CD14-positive monocyte (primary cell): Measurements from ENCODE around the gene SMAGP. TPM values are rescaled to one million over a fixed set of nuclear protein-coding genes. Genes with fewer than 3 reads are reported as not detected.
"Not testable (repeated sequence)": the region's sequence is repeated elsewhere in the genome, so short reads cannot be mapped to it uniquely, and the experiment has no call there.

Source experiments
- DNase-seq, 3 donors: peaks; one replicate each; pipeline ENCODE4 v3.0.0-alpha.2; 2011 to 2022
- H2AFZ ChIP-seq: 2 replicates; pipeline ENCODE4 v1.6.0; 2012; ENCODE audit warnings: mild to moderate bottlenecking, low read depth, low read length, inconsistent platforms; ENCODE audit not compliant: insufficient read depth, poor library complexity, severe bottlenecking
- H3K27ac ChIP-seq, 2 donors: 1 replicate in 1 of 2; 2 replicates in 1 of 2; pipeline ENCODE4 v1.5.1; 2012 to 2013; ENCODE audit warnings: low read length in 2 of 2, control low read depth in 1 of 2, inconsistent platforms in 1 of 2, low read depth in 1 of 2, mild to moderate bottlenecking in 1 of 2
- H3K27me3 ChIP-seq, 2 donors: one replicate each; pipeline versions ENCODE4 v1.6.0 to v1.6.1; 2011 to 2013; ENCODE audit warnings: low read length in 2 of 2; ENCODE audit not compliant: control insufficient read depth in 2 of 2, insufficient read depth in 2 of 2
- H3K36me3 ChIP-seq, 2 donors: replicated peaks in 1 of 2; 1 replicate in 1 of 2; 2 replicates in 1 of 2; pipeline versions ENCODE4 v1.5.1 to v1.6.1; 2012 to 2013; ENCODE audit warnings: low read length in 2 of 2, control low read depth in 1 of 2, inconsistent platforms in 1 of 2, mild to moderate bottlenecking in 1 of 2; ENCODE audit not compliant: insufficient read depth in 2 of 2, control insufficient read depth in 1 of 2
- H3K4me1 ChIP-seq, 2 donors: 1 replicate in 1 of 2; 2 replicates in 1 of 2; pipeline versions ENCODE4 v1.5.1 to v1.6.1; 2012 to 2013; ENCODE audit warnings: low read length in 2 of 2, control low read depth in 1 of 2, inconsistent platforms in 1 of 2, mild to moderate bottlenecking in 1 of 2, moderate library complexity in 1 of 2; ENCODE audit not compliant: insufficient read depth in 2 of 2, control insufficient read depth in 1 of 2
- H3K4me2 ChIP-seq: replicated peaks from 2 replicates; pipeline ENCODE3; 2012; ENCODE audit warnings: low read length, moderate library complexity, mild to moderate bottlenecking; ENCODE audit not compliant: poor library complexity, severe bottlenecking; ENCODE audit errors: extremely low read depth
- H3K4me3 ChIP-seq, 3 experiments: fragments of 200-600 bp in 1 of 3; sonication (generic) in 1 of 3; replicated peaks in 1 of 3; 1 replicate in 2 of 3; 2 replicates in 1 of 3; pipeline ENCODE4 v1.5.1; 2011 to 2013; ENCODE audit warnings: low read length in 3 of 3, mild to moderate bottlenecking in 3 of 3, control low read depth in 2 of 3, low read depth in 2 of 3, inconsistent platforms in 1 of 3, moderate library complexity in 1 of 3
- H3K79me2 ChIP-seq: 2 replicates; pipeline ENCODE4 v1.6.0; 2012; ENCODE audit warnings: mild to moderate bottlenecking, control low read depth, inconsistent platforms, low read length, moderate library complexity; ENCODE audit not compliant: insufficient read depth
- H3K9ac ChIP-seq: 2 replicates; pipeline ENCODE4 v1.6.0; 2017; ENCODE audit warnings: low read length, mild to moderate bottlenecking; ENCODE audit not compliant: insufficient read depth, poor library complexity, severe bottlenecking
- H3K9me3 ChIP-seq, 2 donors: replicated peaks in 1 of 2; 1 replicate in 1 of 2; 2 replicates in 1 of 2; pipeline versions ENCODE4 v1.5.1 to v1.6.1; 2012 to 2013; ENCODE audit warnings: low read length in 2 of 2, control low read depth in 1 of 2; ENCODE audit not compliant: control insufficient read depth in 1 of 2, insufficient read depth in 1 of 2
- H4K20me1 ChIP-seq: 2 replicates; pipeline ENCODE4 v1.6.0; 2012; ENCODE audit warnings: mild to moderate bottlenecking, low read length, control low read depth, moderate library complexity; ENCODE audit not compliant: insufficient read depth
- H3K27ac Mint-ChIP-seq, 7 donors: one replicate each; pipeline ENCODE4 v1.8.0; 2020; ENCODE audit warnings: mild to moderate bottlenecking in 7 of 7, mixed read lengths in 7 of 7, moderate library complexity in 6 of 7, inconsistent platforms in 2 of 7
- H3K27me3 Mint-ChIP-seq, 3 donors: one replicate each; pipeline ENCODE4 v1.8.0; 2021 to 2022; ENCODE audit warnings: low read depth in 3 of 3, mild to moderate bottlenecking in 3 of 3, mixed read lengths in 3 of 3, moderate library complexity in 3 of 3, inconsistent platforms in 1 of 3
- H3K36me3 Mint-ChIP-seq, 2 donors: one replicate each; pipeline ENCODE4 v1.8.0; 2020; ENCODE audit warnings: mixed read lengths in 2 of 2, inconsistent platforms in 1 of 2, mild to moderate bottlenecking in 1 of 2
- H3K4me1 Mint-ChIP-seq: one replicate; pipeline ENCODE4 v1.8.0; 2020; ENCODE audit warnings: mild to moderate bottlenecking, mixed read lengths
- H3K4me3 Mint-ChIP-seq, 2 donors: one replicate each; pipeline ENCODE4 v1.8.0; 2020; ENCODE audit warnings: mild to moderate bottlenecking in 2 of 2, mixed read lengths in 2 of 2, moderate library complexity in 1 of 2
- H3K9me3 Mint-ChIP-seq, 7 donors: one replicate each; pipeline ENCODE4 v1.8.0; 2020 to 2022; ENCODE audit warnings: mixed read lengths in 7 of 7, mild to moderate bottlenecking in 6 of 7, moderate library complexity in 6 of 7, inconsistent platforms in 2 of 7
- CTCF ChIP-seq: fragments of 200-600 bp; IDR thresholded peaks from one replicate; pipeline ENCODE4 v1.8.0; 2022; ENCODE audit warnings: antibody characterized with exemption, mild to moderate bottlenecking
- whole genome bisulfite sequencing: methylation state at CpG from one replicate; pipeline ENCODE4 v1.1.5; 2013; ENCODE audit warnings: missing lambda C conversion rate; ENCODE audit not compliant: insufficient coverage; 5-methylcytosine and 5-hydroxymethylcytosine counted together
- intact Hi-C, 2 donors: fragments of 100-400 bp; cut with micrococcal nuclease; formaldehyde crosslinking; loops; one replicate each; pipeline versions ENCODE4 v1.15.0 to v1.15.1; 2023
- polyA plus RNA-seq, 3 donors: library from polyadenylated mRNA; depleted of rRNA in 1 of 3; unstranded in 2 of 3; stranded (reverse) in 1 of 3; fragments of 300-500 nt in 2 of 3; fragments of >200 nt in 1 of 3; fragmentation: Illumina TruSeq in 2 of 3; gene quantifications; 1 replicate in 2 of 3; 2 replicates in 1 of 3; pipeline ENCODE4 v1.2.3, GENCODE V29; 2012 to 2021

Gene SMAGP
- polyA plus RNA-seq, 3 donors, result 2.6 to 6.6 (median 3.0) TPM

DNA sequence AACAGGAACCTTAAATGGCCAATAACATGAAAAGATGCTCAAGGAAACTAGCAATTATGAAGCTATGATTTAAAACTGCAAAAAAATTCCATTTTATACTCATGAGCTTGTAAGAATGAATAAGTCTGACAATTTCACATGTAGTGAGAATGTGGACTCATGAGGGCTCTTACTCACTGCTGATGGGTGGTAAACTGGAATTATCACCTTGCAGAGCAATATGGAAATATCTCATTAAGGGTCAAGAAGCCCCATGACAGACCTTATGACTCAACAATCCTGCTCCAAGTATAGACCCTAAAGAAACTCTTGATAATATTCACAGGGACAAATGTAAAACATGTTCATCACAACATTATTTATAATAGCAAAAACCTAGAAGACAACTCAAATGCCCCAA lies 23.5 kb upstream of the SMAGP start:
- H3K27ac Mint-ChIP-seq, result peak overlapping the region in 3 of 7 donors; percentile 5 to 66 (median 59)

DNA sequence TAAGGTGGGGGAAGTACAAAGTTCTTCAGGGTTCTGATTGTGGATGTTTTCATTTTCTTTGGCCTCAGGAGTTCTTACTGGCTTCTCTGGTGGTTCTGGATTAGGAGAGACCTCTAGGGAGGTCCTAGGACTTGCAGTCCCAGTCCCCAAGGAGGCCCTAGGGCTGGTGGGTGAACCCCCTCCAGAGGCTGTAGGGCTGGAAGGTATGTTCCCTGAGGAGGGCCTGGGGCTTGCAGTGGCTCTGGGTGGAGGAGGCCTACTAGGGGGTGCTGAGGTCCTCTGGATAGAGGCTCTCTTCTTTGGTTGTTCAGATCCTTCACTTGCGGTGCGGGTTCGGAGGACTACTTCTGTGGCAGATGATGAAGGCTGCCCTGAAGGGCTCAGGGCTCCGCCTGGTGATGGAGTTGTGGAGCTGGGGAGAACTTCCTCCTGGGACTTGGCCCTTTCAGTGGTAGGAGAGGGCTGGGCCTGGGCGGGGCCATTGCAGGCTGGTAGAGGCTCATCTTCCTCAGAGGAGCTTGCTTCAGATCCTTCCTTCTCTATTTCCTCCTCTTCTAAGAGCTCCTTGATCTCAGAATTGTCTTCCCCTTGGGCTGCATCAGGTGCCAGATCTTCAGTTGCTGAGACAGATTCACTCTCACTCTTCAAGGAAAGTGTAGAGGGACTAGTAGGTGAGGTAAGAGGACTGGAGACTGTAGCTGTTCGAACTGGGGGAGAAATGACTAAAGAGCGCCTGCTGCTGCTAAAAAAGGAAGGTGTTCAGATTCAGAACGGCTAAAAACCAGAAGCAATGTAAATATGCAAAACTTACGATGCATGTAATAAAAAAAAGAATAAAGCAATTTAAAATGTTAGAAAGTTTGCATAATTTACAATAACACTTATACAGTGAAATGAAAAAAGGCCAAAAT lies 21.6 kb upstream of the SMAGP start:
- peak overlapping the region; percentile 78 to 89 (median 88) for H3K27ac Mint-ChIP-seq
- H3K9me3 Mint-ChIP-seq, H3K9me3 ChIP-seq, H3K27me3 Mint-ChIP-seq, intact Hi-C loops, H3K27me3 ChIP-seq: not testable (repeated sequence)
- H2AFZ ChIP-seq, result peak overlapping the region; percentile 50
- H3K4me3 Mint-ChIP-seq, result peak overlapping the region; percentile 40 to 67
- H3K4me3 ChIP-seq, result peak overlapping the region in 1 of 3 experiments; percentile 34
- peaks cover 60 to 91% of the 10 kb centered on the region in 2 donors for H3K36me3 Mint-ChIP-seq
- 57% methylated on average over 4 of the region's 9 CpGs for WGBS
- peak overlapping the region; percentile 22 for H3K4me2 ChIP-seq
- peaks cover 20% of the 10 kb centered on the region for H3K79me2 ChIP-seq
- peak; percentile 66 to 76 (median 67) for DNase-seq
- peaks cover 18 to 19% of the 10 kb centered on the region in 2 donors for H3K4me1 ChIP-seq
- H4K20me1 ChIP-seq, result peaks cover 88% of the 10 kb centered on the region
- H3K27ac ChIP-seq, result peak overlapping the region; percentile 2 to 71
- TF ChIP-seq CTCF, result peak; percentile 18
- H3K9ac ChIP-seq, result peak overlapping the region; percentile 8
- H3K36me3 ChIP-seq, result peaks cover 80 to 85% of the 10 kb centered on the region in 2 donors
- H3K4me1 Mint-ChIP-seq, result peaks cover 19% of the 10 kb centered on the region

More for the DNA sequence above, 23.5 kb upstream of the SMAGP start:
- Mint-ChIP-seq H3K4me3 (no peak overlapping the region), H3K9me3 (no peaks in the 10 kb centered on the region), H3K27me3 (no peaks in the 10 kb centered on the region), H3K36me3 (peaks cover 60 to 90% of the 10 kb centered on the region in 2 donors), H3K4me1 (peaks cover 19% of the 10 kb centered on the region)
- intact Hi-C loops, result no loop called here
- Histone ChIP-seq H3K4me1 (peaks cover 18 to 19% of the 10 kb centered on the region in 2 donors), H3K79me2 (peaks cover 20% of the 10 kb centered on the region), H3K27me3 (no peaks in the 10 kb centered on the region), H2AFZ (no peak overlapping the region), H3K4me3 (no peak overlapping the region), H3K27ac (peak overlapping the region in 1 of 2 donors; percentile 51), H3K9me3 (no peaks in the 10 kb centered on the region), H4K20me1 (peaks cover 83% of the 10 kb centered on the region), H3K4me2 (no peak overlapping the region), H3K36me3 (peaks cover 83 to 84% of the 10 kb centered on the region in 2 donors), H3K9ac (no peak overlapping the region)
- no peak for DNase-seq
- no peak for TF ChIP-seq CTCF
